GM21723 (cell line): ENCODE measurements around the gene KRT16.
"Not testable (repeated sequence)": the region's sequence is repeated elsewhere in the genome, so short reads cannot be mapped to it uniquely, and the experiment has no call there.

ENCODE experiments used
- ATAC-seq: cut with Tn5 transposase; IDR thresholded peaks from one replicate; pipeline ENCODE4 v1.9.1; 2021; ENCODE audit warnings: mild to moderate bottlenecking, moderate library complexity; ENCODE audit not compliant: unreplicated experiment

Gene KRT16

GRCh38 chr17:41617136-41617535, 4.6 kb upstream of the KRT16 start:
- ATAC-seq: no peak

GRCh38 chr17:41616486-41616885, 3.9 kb upstream of the KRT16 start:
- ATAC-seq: not testable (repeated sequence)

GRCh38 chr17:41615454-41615853, 2.9 kb upstream of the KRT16 start:
- ATAC-seq: no peak

GRCh38 chr17:41614767-41615166, 2.2 kb upstream of the KRT16 start:
- not testable (repeated sequence) for ATAC-seq

- ATAC-seq: no peak
Measured at GRCh38 chr17:41614098-41614497, 1.5 kb upstream of the KRT16 start.

GRCh38 chr17:41613277-41614082, 913 bp upstream of the KRT16 start:
- ATAC-seq: no peak

- ATAC-seq: no peak
Measured at GRCh38 chr17:41610965-41611640, 1.5 kb downstream of the KRT16 start.

GRCh38 chr17:41610061-41610517, 2.5 kb downstream of the KRT16 start:
- not testable (repeated sequence) for ATAC-seq

- not testable (repeated sequence) for ATAC-seq
Measured at GRCh38 chr17:41606930-41607329, 5.6 kb downstream of the KRT16 start.

- ATAC-seq: no peak
Measured at GRCh38 chr17:41602524-41602923, 10.0 kb downstream of the KRT16 start.

GRCh38 chr17:41600318-41600717, 12.2 kb downstream of the KRT16 start:
- ATAC-seq: no peak

- ATAC-seq: no peak
Measured at GRCh38 chr17:41599680-41600079, 12.9 kb downstream of the KRT16 start.

- ATAC-seq: no peak
Measured at GRCh38 chr17:41595585-41595984, 17.0 kb downstream of the KRT16 start.

- no peak for ATAC-seq
Measured at GRCh38 chr17:41594363-41594915, 18.1 kb downstream of the KRT16 start.

- ATAC-seq: no peak
Measured at GRCh38 chr17:41593306-41593981, 19.1 kb downstream of the KRT16 start.

GRCh38 chr17:41592601-41593305, 19.8 kb downstream of the KRT16 start:
- no peak for ATAC-seq

- no peak for ATAC-seq
Measured at GRCh38 chr17:41589301-41589700, 23.3 kb downstream of the KRT16 start.

GRCh38 chr17:41588126-41588810, 24.3 kb downstream of the KRT16 start:
- no peak for ATAC-seq

GRCh38 chr17:41586863-41587495, 25.6 kb downstream of the KRT16 start, which contains the start of gene KRT14:
TSS of gene KRT14 (minus strand) at chr17:41586895. CDS start at chr17:41586834, 61 bp downstream.
- ATAC-seq: no peak
